Heart left ventricle (tissue), 16 donors: Measurements from ENCODE around the gene MT2A. TPM values are rescaled to one million over a fixed set of nuclear protein-coding genes. Genes with fewer than 3 reads are reported as not detected.
A peak's percentile ranks its signal among the peaks of the same experiment; 100 is the strongest.

Source experiments
- ATAC-seq, 4 donors: fragments of 200-7000 bp; cut with Tn5 transposase; one replicate each; pipeline ENCODE4 v1.9.1; 2020 to 2022; ENCODE audit warnings: moderate library complexity in 4 of 4, mild to moderate bottlenecking in 3 of 4, moderate number of reproducible peaks in 1 of 4
- DNase-seq, 5 donors: peaks; one replicate each; pipeline ENCODE4 v3.0.0-alpha.2; 2020
- H3K27ac ChIP-seq, 12 donors: fragments of 200-600 bp; sonication (generic) in 4 of 12; one replicate each; pipeline versions ENCODE4 v1.5.0 to v1.8.0; 2016 to 2022; ENCODE audit warnings: mild to moderate bottlenecking in 2 of 12
- H3K27me3 ChIP-seq, 9 donors: fragments of 200-600 bp; sonication (generic) in 2 of 9; one replicate each; pipeline versions ENCODE4 v1.5.1 to v1.8.0; 2016 to 2022; ENCODE audit warnings: mild to moderate bottlenecking in 3 of 9
- H3K36me3 ChIP-seq, 9 donors: fragments of 200-600 bp; sonication (generic) in 2 of 9; one replicate each; pipeline versions ENCODE4 v1.5.0 to v1.8.0; 2018 to 2022; ENCODE audit warnings: mild to moderate bottlenecking in 2 of 9
- H3K4me1 ChIP-seq, 12 donors: fragments of 200-600 bp; sonication (generic) in 4 of 12; one replicate each; pipeline versions ENCODE4 v1.5.0 to v1.8.0; 2016 to 2022; ENCODE audit warnings: mild to moderate bottlenecking in 3 of 12
- H3K4me3 ChIP-seq, 12 donors: fragments of 200-600 bp; sonication (generic) in 4 of 12; one replicate each; pipeline versions ENCODE4 v1.5.0 to v1.8.0; 2017 to 2022; ENCODE audit warnings: mild to moderate bottlenecking in 9 of 12, moderate library complexity in 4 of 12
- H3K9me3 ChIP-seq, 12 donors: fragments of 200-600 bp; sonication (generic) in 4 of 12; one replicate each; pipeline versions ENCODE4 v1.5.0 to v1.8.0; 2016 to 2022; ENCODE audit warnings: mild to moderate bottlenecking in 1 of 12
- CTCF ChIP-seq, 12 donors: fragments of 200-600 bp; sonication (generic) in 4 of 12; IDR thresholded peaks; one replicate each; pipeline versions ENCODE4 v1.5.0 to v1.8.0; 2018 to 2022; ENCODE audit warnings: antibody characterized with exemption in 12 of 12, mild to moderate bottlenecking in 5 of 12
- POLR2A ChIP-seq, 2 donors: fragments of 450-650 bp; IDR thresholded peaks; one replicate each; pipeline ENCODE4 v1.6.1; 2017; ENCODE audit warnings: antibody characterized with exemption in 2 of 2, mild to moderate bottlenecking in 2 of 2, moderate library complexity in 2 of 2
- WGBS, 4 donors: extraction: QIAGEN DNeasy Blood & Tissue Kit in 2 of 4; methylation state at CpG; one replicate each; pipeline versions ENCODE4 v1.1.5 to v1.1.7; 2013 to 2018; 5-methylcytosine and 5-hydroxymethylcytosine counted together
- intact Hi-C, 10 donors: fragments of 100-400 bp; cut with DNase I; formaldehyde crosslinking; loops; one replicate each; pipeline versions ENCODE4 v1.11.1 to v1.14.2; 2022
- polyA plus RNA-seq, 2 donors: library from polyadenylated mRNA; stranded (reverse); fragments of 200-250 nt; gene quantifications; one replicate each; pipeline ENCODE4 v1.2.3, GENCODE V29; 2013
- total RNA-seq, 9 donors: library from RNA; depleted of rRNA in 2 of 9; stranded (reverse); fragments of >200 nt in 2 of 9; fragmentation: NEBNext Ultra II Directional in 3 of 9; extraction: Animal tissue kit (Norgen Biotek cat#: 25700) in 3 of 9; gene quantifications; one replicate each; pipeline versions ENCODE4 v1.1.0 to v1.2.4, GENCODE V29; 2016 to 2023
- donor health status: ischemic (EF 13 %, LVEDD 7.1; RV severe dilation, severe dysfunction).
- donor health status: healthy with polysubstance abuse.
- donor health status: DM: no; HTN: yes; CAD: no.
- donor health status: DM: no; HTN: no; CAD: no.
- donor health status: ischemic (EF 25% LVEDD 6.9; RV normal size, moderate dysfunction).
- donor health status: ischemic (EF 25% LVEDD 5.7; RV mildly dilated, moderate dysfunction).
- donor health status: healthy.
- donor health status: DM: yes; HTN: yes; CAD: no.
- donor health status: ischemic (EF 35%, LVEDD 5.7; RV mildly dilated, moderate dysfunction).
- donor health status: nonischemic (EF 11% LVEDD 7.7; RV severe dilation, severe dysfunction).
- donor health status: DM: yes; HTN: yes; CAD: no.
- donor health status: PGD.
- donor health status: ischemic (EF 29% LVEDD 5.4; RV normal size, mild dysfunction).
- donor health status: nonischemic (EF 23%, LVEDD 6.1; RV moderate dilation, normal function).

Gene MT2A
- total and polyA plus RNA-seq, 11 donors = 44.3 to 318 (median 125) TPM

GRCh38 chr16:56658327-56658875, 50.0 kb downstream of the MT2A start:
- H3K27ac ChIP-seq = peak overlapping the region in 1 of 12 donors; percentile 3

More at GRCh38 chr16:56658327-56658875, 50.0 kb downstream of the MT2A start:
- Histone ChIP-seq H3K4me1 (peaks cover 0 to 29% (median 13%) of the 10 kb centered on the region in 12 donors), H3K27me3 (peaks cover 3 to 44% (median 20%) of the 10 kb centered on the region in 9 donors), H3K4me3 (peak overlapping the region in 11 of 12 donors; percentile 43 to 69 (median 57)), H3K9me3 (no peaks in the 10 kb centered on the region), H3K36me3 (no peaks in the 10 kb centered on the region)
- TF ChIP-seq CTCF (IDR thresholded peaks at IDR 0.05) (no peak), POLR2A (IDR thresholded peaks at IDR 0.05) (no peak)
- ATAC-seq = no peak
- 33 to 58% (median 42%) methylated on average over 6 to 10 of the region's 10 CpGs for WGBS, 4 donors
- intact Hi-C loops = no loop called here
- peak in 3 of 5 donors; percentile 37 to 68 (median 59) for DNase-seq

Other genes with a start within 250 kb of the MT2A start
- 100 to 1,000 TPM in 2 of 9 donors, 10 to 100 TPM in 7; 57.1 to 146 (median 84.8) TPM for gene AMFR, start 183.0 kb upstream of the MT2A start, total RNA-seq
- 10 to 100 TPM; 26.4 to 97.4 TPM for gene AMFR, start 183.0 kb upstream of the MT2A start, polyA plus RNA-seq
- gene NUDT21, start 157.3 kb upstream of the MT2A start, total RNA-seq = 10 to 100 TPM; 35.2 to 74.3 (median 65.9) TPM
- gene NUDT21, start 157.3 kb upstream of the MT2A start, polyA plus RNA-seq = 10 to 100 TPM; 10.9 to 53.8 TPM
- 10 to 100 TPM; 20.8 to 39.1 (median 31.9) TPM for gene OGFOD1, start 157.0 kb upstream of the MT2A start, total RNA-seq
- gene OGFOD1, start 157.0 kb upstream of the MT2A start, polyA plus RNA-seq = 10 to 100 TPM; 11.4 to 37.6 TPM
- 10 to 100 TPM; 31.2 to 76.2 (median 49.4) TPM for gene BBS2, start 88.6 kb upstream of the MT2A start, total RNA-seq
- gene BBS2, start 88.6 kb upstream of the MT2A start, polyA plus RNA-seq = 10 to 100 TPM; 12.2 to 24.6 TPM
- gene MT4, start 43.5 kb upstream of the MT2A start, total RNA-seq = not detected
- gene MT4, start 43.5 kb upstream of the MT2A start, polyA plus RNA-seq = not detected
- gene MT3, start 19.1 kb upstream of the MT2A start, total RNA-seq = 1 to 10 TPM in 8 of 9 donors, not detected in 1; 1.3 to 6.9 (median 3.7) TPM
- 10 to 100 TPM in 1 of 2 donors, 1 to 10 TPM in 1; 2.3 to 20.0 TPM for gene MT3, start 19.1 kb upstream of the MT2A start, polyA plus RNA-seq
- gene MT1E, start 17.2 kb downstream of the MT2A start, total RNA-seq = 100 to 1,000 TPM in 5 of 9 donors, 10 to 100 TPM in 4; 64.8 to 192 (median 103) TPM
- gene MT1E, start 17.2 kb downstream of the MT2A start, polyA plus RNA-seq = 100 to 1,000 TPM in 1 of 2 donors, 10 to 100 TPM in 1; 33.3 to 172 TPM
- gene MT1M, start 24.1 kb downstream of the MT2A start, total RNA-seq = 10 to 100 TPM in 1 of 9 donors, 1 to 10 TPM in 6, under 1 TPM in 2; 0.61 to 16.2 (median 2.2) TPM
- 10 to 100 TPM in 1 of 2 donors, 1 to 10 TPM in 1; 7.4 to 11.2 TPM for gene MT1M, start 24.1 kb downstream of the MT2A start, polyA plus RNA-seq
- 10 to 100 TPM in 2 of 9 donors, 1 to 10 TPM in 6, under 1 TPM in 1; 0.92 to 30.1 (median 3.3) TPM for gene MT1A, start 30.1 kb downstream of the MT2A start, total RNA-seq
- gene MT1A, start 30.1 kb downstream of the MT2A start, polyA plus RNA-seq = 10 to 100 TPM in 1 of 2 donors, 1 to 10 TPM in 1; 8.4 to 43.3 TPM
- not detected for gene MT1B, start 43.3 kb downstream of the MT2A start, total RNA-seq
- gene MT1B, start 43.3 kb downstream of the MT2A start, polyA plus RNA-seq = not detected
- 1 to 10 TPM in 7 of 9 donors, not detected in 2; 1.3 to 8.1 (median 3.3) TPM for gene MT1F, start 49.4 kb downstream of the MT2A start, total RNA-seq
- gene MT1F, start 49.4 kb downstream of the MT2A start, polyA plus RNA-seq = 1 to 10 TPM; 1.3 to 1.4 TPM
- 10 to 100 TPM in 1 of 9 donors, 1 to 10 TPM in 2, not detected in 6; 1.4 to 19.1 (median 6.0) TPM for gene MT1G, start 59.5 kb downstream of the MT2A start, total RNA-seq
- gene MT1G, start 59.5 kb downstream of the MT2A start, polyA plus RNA-seq = 1 to 10 TPM in 1 of 2 donors, not detected in 1; 7.2 TPM
- 1 to 10 TPM in 2 of 9 donors, not detected in 7; 2.2 to 3.1 TPM for gene MT1H, start 61.2 kb downstream of the MT2A start, total RNA-seq
- not detected for gene MT1H, start 61.2 kb downstream of the MT2A start, polyA plus RNA-seq
- gene MT1X, start 73.9 kb downstream of the MT2A start, total RNA-seq = 100 to 1,000 TPM in 4 of 9 donors, 10 to 100 TPM in 5; 20.6 to 918 (median 77.7) TPM
- 100 to 1,000 TPM; 144 to 145 TPM for gene MT1X, start 73.9 kb downstream of the MT2A start, polyA plus RNA-seq
- 10 to 100 TPM; 21.8 to 49.0 (median 27.8) TPM for gene NUP93, start 121.5 kb downstream of the MT2A start, total RNA-seq
- 10 to 100 TPM; 23.7 to 28.5 TPM for gene NUP93, start 121.5 kb downstream of the MT2A start, polyA plus RNA-seq